Liver (tissue), 9 donors: ENCODE measurements around the gene PPP1CC. TPM values are rescaled to one million over a fixed set of nuclear protein-coding genes. Genes with fewer than 3 reads are reported as not detected.

Experiments used
- DNase-seq: peaks from one replicate; pipeline ENCODE4 v3.0.0-alpha.2; 2017; ENCODE audit warnings: low spot score
- H3K27ac ChIP-seq, 2 donors: one replicate each; pipeline ENCODE4 v1.7.0; 2013; ENCODE audit warnings: inconsistent platforms in 2 of 2, low read length in 2 of 2, control low read depth in 1 of 2, low read depth in 1 of 2, mild to moderate bottlenecking in 1 of 2
- H3K27me3 ChIP-seq, 4 donors: one replicate each; pipeline versions ENCODE4 v1.6.1 to v1.7.0; 2013; ENCODE audit warnings: low read length in 3 of 4, inconsistent platforms in 1 of 4, mild to moderate bottlenecking in 1 of 4, moderate library complexity in 1 of 4; ENCODE audit not compliant: control insufficient read depth in 4 of 4, insufficient read depth in 4 of 4
- H3K36me3 ChIP-seq, 4 donors: one replicate each; pipeline versions ENCODE4 v1.6.1 to v1.7.0; 2013; ENCODE audit warnings: low read length in 3 of 4, mild to moderate bottlenecking in 3 of 4, low read depth in 1 of 4, moderate library complexity in 1 of 4; ENCODE audit not compliant: control insufficient read depth in 4 of 4, insufficient read depth in 3 of 4
- H3K4me1 ChIP-seq, 4 donors: one replicate each; pipeline versions ENCODE4 v1.6.1 to v1.7.0; 2013; ENCODE audit warnings: low read length in 3 of 4, mild to moderate bottlenecking in 3 of 4, moderate library complexity in 1 of 4; ENCODE audit not compliant: control insufficient read depth in 4 of 4, insufficient read depth in 4 of 4
- H3K4me3 ChIP-seq, 3 donors: one replicate each; pipeline versions ENCODE4 v1.6.1 to v1.7.0; 2013; ENCODE audit warnings: low read length in 3 of 3, control low read depth in 1 of 3, low read depth in 1 of 3, mild to moderate bottlenecking in 1 of 3
- H3K9ac ChIP-seq, 2 donors: one replicate each; pipeline ENCODE4 v1.7.0; 2013; ENCODE audit warnings: low read length in 2 of 2, mild to moderate bottlenecking in 2 of 2, moderate library complexity in 2 of 2, control low read depth in 1 of 2, low read depth in 1 of 2
- H3K9me3 ChIP-seq, 4 donors: one replicate each; pipeline versions ENCODE4 v1.6.1 to v1.7.0; 2013; ENCODE audit warnings: low read length in 3 of 4; ENCODE audit not compliant: control insufficient read depth in 4 of 4
- EGR1 ChIP-seq, 2 donors: IDR thresholded peaks; 2 replicates each; pipeline ENCODE4 v1.6.1; 2016 to 2018; ENCODE audit warnings: antibody characterized with exemption in 2 of 2, low read depth in 2 of 2
- FOXA2 ChIP-seq: IDR thresholded peaks from 2 replicates; pipeline ENCODE4 v1.6.1; 2016; ENCODE audit warnings: antibody characterized with exemption
- GABPA ChIP-seq, 2 donors: IDR thresholded peaks in 1 of 2; conservative IDR thresholded peaks in 1 of 2; 2 replicates each; pipeline ENCODE4 v1.6.1; 2016; ENCODE audit warnings: antibody characterized with exemption in 2 of 2, mild to moderate bottlenecking in 1 of 2, moderate library complexity in 1 of 2
- HNF4A ChIP-seq, 2 donors: conservative IDR thresholded peaks; 2 replicates each; pipeline ENCODE4 v1.6.1; 2016; ENCODE audit warnings: antibody characterized with exemption in 2 of 2, mild to moderate bottlenecking in 2 of 2
- HNF4G ChIP-seq: IDR thresholded peaks from 2 replicates; pipeline ENCODE4 v1.6.1; 2016; ENCODE audit warnings: antibody characterized with exemption
- NR2F2 ChIP-seq: IDR thresholded peaks from 2 replicates; pipeline ENCODE4 v1.6.1; 2016; ENCODE audit warnings: antibody characterized with exemption
- RAD21 ChIP-seq, 2 donors: IDR thresholded peaks; 2 replicates each; pipeline ENCODE4 v1.6.1; 2016; ENCODE audit warnings: antibody characterized with exemption in 2 of 2, mild to moderate bottlenecking in 2 of 2
- RXRA ChIP-seq, 2 donors: IDR thresholded peaks; 2 replicates each; pipeline ENCODE4 v1.6.1; 2017 to 2018; ENCODE audit warnings: antibody characterized with exemption in 2 of 2, mild to moderate bottlenecking in 1 of 2
- TAF1 ChIP-seq: conservative IDR thresholded peaks from 2 replicates; pipeline ENCODE4 v1.6.1; 2016; ENCODE audit warnings: antibody characterized with exemption, mild to moderate bottlenecking
- YY1 ChIP-seq: IDR thresholded peaks from 2 replicates; pipeline ENCODE4 v1.6.1; 2016; ENCODE audit warnings: antibody characterized with exemption, mild to moderate bottlenecking
- WGBS: extraction: QIAGEN DNeasy Blood & Tissue Kit; methylation state at CpG from one replicate; pipeline ENCODE4 v1.1.7; 2013; 5-methylcytosine and 5-hydroxymethylcytosine counted together
- polyA plus RNA-seq, 2 donors: library from polyadenylated mRNA; stranded (reverse) in 1 of 2; unstranded in 1 of 2; fragments of 200-250 nt in 1 of 2; fragments of >200 nt in 1 of 2; fragmentation: Nextera tagmentation in 1 of 2; extraction: Ambion mirVana in 1 of 2; gene quantifications; one replicate each; pipeline versions ENCODE4 v1.2.1 to v1.2.3, GENCODE V29; 2013 to 2015
- total RNA-seq, 2 donors: library from RNA; depleted of rRNA; stranded (reverse); fragments of >200 nt; gene quantifications; one replicate each; pipeline ENCODE4 v1.2.3, GENCODE V29; 2014
- TF ChIP-seq, protein P1 (sequence below): IDR thresholded peaks from 2 replicates; pipeline ENCODE4 v1.6.1; 2016; ENCODE audit warnings: antibody characterized with exemption, mild to moderate bottlenecking
- donor health status: healthy.
- donor health status: healthy.
- donor health status: healthy.
- donor health status: healthy.
- donor health status: healthy.

Gene PPP1CC
- total and polyA plus RNA-seq, 4 donors, result 22.1 to 73.2 (median 36.0) TPM

- no peak for TF ChIP-seq NR2F2
- TF ChIP-seq HNF4A (conservative IDR thresholded peaks at IDR 0.05), result no peak
- TF ChIP-seq FOXA2, result no peak
- TF ChIP-seq GABPA (IDR thresholded peaks at IDR 0.05 in 1 of 2, conservative IDR thresholded peaks at IDR 0.05 in 1 of 2), result no peak
- no peak for TF ChIP-seq RXRA (IDR thresholded peaks at IDR 0.05)
- TF ChIP-seq YY1, result no peak
- no peak for TF ChIP-seq HNF4G
- no peak for DNase-seq
- Histone ChIP-seq H3K9me3 (no peaks in the 10 kb centered on the region), H3K27me3 (no peaks in the 10 kb centered on the region), H3K27ac (no peak overlapping the region), H3K9ac (no peak overlapping the region), H3K4me1 (peaks cover 0 to 6% (median 2%) of the 10 kb centered on the region in 4 donors), H3K36me3 (no peaks in the 10 kb centered on the region), H3K4me3 (no peak overlapping the region)
- 90% methylated on average over 2 of the region's 2 CpGs for WGBS
These were observed 45.5 kb downstream of the PPP1CC start for GRCh38 chr12:110697236-110697635.

GRCh38 chr12:110696283-110696682 lies 46.4 kb downstream of the PPP1CC start:
- Histone ChIP-seq H3K4me3 (no peak overlapping the region), H3K9me3 (no peaks in the 10 kb centered on the region), H3K9ac (no peak overlapping the region), H3K27me3 (no peaks in the 10 kb centered on the region), H3K36me3 (no peaks in the 10 kb centered on the region), H3K27ac (no peak overlapping the region), H3K4me1 (peaks cover 0 to 6% (median 2%) of the 10 kb centered on the region in 4 donors)
- WGBS, result 88% methylated on average over 3 of the region's 3 CpGs
- no peak for DNase-seq
- TF ChIP-seq EGR1 (IDR thresholded peaks at IDR 0.05; ENCODE audit: low read depth in 2 of 2) (no peak), TAF1 (no peak)
- TF ChIP-seq, protein P1, sequence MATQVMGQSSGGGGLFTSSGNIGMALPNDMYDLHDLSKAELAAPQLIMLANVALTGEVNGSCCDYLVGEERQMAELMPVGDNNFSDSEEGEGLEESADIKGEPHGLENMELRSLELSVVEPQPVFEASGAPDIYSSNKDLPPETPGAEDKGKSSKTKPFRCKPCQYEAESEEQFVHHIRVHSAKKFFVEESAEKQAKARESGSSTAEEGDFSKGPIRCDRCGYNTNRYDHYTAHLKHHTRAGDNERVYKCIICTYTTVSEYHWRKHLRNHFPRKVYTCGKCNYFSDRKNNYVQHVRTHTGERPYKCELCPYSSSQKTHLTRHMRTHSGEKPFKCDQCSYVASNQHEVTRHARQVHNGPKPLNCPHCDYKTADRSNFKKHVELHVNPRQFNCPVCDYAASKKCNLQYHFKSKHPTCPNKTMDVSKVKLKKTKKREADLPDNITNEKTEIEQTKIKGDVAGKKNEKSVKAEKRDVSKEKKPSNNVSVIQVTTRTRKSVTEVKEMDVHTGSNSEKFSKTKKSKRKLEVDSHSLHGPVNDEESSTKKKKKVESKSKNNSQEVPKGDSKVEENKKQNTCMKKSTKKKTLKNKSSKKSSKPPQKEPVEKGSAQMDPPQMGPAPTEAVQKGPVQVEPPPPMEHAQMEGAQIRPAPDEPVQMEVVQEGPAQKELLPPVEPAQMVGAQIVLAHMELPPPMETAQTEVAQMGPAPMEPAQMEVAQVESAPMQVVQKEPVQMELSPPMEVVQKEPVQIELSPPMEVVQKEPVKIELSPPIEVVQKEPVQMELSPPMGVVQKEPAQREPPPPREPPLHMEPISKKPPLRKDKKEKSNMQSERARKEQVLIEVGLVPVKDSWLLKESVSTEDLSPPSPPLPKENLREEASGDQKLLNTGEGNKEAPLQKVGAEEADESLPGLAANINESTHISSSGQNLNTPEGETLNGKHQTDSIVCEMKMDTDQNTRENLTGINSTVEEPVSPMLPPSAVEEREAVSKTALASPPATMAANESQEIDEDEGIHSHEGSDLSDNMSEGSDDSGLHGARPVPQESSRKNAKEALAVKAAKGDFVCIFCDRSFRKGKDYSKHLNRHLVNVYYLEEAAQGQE, result no peak

DNA sequence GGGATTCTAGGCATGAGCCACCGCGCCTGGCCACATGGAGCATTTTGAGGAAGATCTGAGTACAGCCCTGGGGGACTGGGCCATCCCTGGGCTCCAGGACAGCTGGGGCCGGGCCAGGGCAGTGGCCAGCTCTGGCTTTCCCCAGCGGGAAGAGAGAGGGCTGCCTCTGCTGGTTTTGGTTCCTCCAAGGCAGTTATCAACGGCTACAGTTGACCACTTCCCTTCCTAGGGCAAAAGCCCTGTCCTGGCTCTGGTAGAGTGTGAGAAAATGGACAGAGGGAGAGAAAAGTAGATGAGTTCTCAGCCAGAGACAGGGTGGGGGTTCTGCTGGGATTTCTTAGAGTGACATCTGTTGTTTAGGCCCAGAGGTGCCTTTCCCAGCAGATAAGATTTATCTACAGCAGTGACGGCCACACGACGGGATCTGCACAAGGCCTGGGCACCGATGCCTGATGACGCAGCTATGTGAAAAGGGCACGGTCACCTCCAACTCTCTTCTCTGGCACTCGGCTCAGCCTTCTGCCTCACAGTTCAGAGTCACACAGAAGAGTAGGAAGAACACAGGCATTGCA lies 48.3 kb downstream of the PPP1CC start:
- DNase-seq, result no peak
- H3K4me1 ChIP-seq, result peaks cover 0 to 6% (median 2%) of the 10 kb centered on the region in 4 donors
- WGBS, result 79% methylated on average over 12 of the region's 12 CpGs
- TF ChIP-seq TAF1 (no peak), RAD21 (IDR thresholded peaks at IDR 0.05) (no peak), NR2F2 (no peak)
- H3K36me3 ChIP-seq, result no peaks in the 10 kb centered on the region
- H3K27ac ChIP-seq, result peak overlapping the region; percentile 32 to 55
- H3K9me3 ChIP-seq, result no peaks in the 10 kb centered on the region
- H3K9ac ChIP-seq, result no peak overlapping the region
- H3K27me3 ChIP-seq, result no peaks in the 10 kb centered on the region
- H3K4me3 ChIP-seq, result no peak overlapping the region
